ENCODE results near the gene GATAD2A.
"Not testable (repeated sequence)": the region's sequence is repeated elsewhere in the genome, so short reads cannot be mapped to it uniquely, and the experiment has no call there.

The GATAD2A gene

DNA sequence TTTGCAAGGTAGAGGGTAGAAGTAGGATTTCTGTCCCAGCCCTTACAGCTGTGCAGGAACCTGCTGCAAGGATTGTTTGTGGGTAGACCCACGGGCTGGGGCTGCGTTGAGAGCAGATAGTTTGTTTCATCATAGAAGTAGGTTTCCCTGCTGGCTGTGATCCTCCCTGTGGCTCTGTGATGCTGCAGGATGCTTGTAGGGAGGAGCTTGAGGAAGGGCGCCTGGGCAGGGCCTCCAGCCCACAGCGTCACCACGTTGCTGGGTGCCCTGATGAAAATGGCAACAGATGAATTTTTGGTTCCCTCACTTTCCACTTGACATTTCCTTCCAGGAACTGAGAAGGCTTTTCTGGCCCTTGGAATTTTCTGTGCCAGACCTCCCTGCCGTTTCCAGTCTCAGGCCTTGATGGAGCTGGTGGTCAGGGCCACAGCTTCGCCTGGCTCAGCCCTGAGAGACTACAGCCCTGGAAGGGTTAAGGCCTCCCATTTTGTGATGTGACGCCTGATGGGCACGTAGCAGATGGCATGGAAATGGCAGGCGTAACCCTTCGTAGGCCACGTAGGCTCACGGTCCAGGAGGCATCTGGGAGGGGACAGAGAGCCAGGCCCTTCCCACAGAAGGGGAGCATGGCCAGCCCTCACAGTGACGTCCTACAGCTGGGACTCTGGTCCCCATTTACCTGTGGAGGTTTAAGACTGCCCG lies 42.2 kb downstream of the GATAD2A start:
- no peak for DNase-seq

DNA sequence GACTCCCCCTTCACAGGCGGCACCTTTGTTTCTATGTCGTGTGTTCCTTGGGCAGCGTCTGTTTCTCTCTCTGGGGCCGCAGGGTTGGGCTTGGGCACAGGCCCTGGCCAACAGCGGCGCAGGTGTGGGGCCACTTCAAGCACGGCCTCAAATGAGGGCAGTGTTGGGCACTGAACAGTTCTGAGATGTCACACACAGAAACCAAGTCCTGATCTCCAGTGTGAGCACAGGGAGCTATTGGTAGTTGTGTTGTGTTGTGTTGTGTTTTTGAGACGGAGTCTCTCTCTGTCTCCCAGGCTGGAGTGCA lies 42.7 kb downstream of the GATAD2A start:
- DNase-seq, result no peak

DNA sequence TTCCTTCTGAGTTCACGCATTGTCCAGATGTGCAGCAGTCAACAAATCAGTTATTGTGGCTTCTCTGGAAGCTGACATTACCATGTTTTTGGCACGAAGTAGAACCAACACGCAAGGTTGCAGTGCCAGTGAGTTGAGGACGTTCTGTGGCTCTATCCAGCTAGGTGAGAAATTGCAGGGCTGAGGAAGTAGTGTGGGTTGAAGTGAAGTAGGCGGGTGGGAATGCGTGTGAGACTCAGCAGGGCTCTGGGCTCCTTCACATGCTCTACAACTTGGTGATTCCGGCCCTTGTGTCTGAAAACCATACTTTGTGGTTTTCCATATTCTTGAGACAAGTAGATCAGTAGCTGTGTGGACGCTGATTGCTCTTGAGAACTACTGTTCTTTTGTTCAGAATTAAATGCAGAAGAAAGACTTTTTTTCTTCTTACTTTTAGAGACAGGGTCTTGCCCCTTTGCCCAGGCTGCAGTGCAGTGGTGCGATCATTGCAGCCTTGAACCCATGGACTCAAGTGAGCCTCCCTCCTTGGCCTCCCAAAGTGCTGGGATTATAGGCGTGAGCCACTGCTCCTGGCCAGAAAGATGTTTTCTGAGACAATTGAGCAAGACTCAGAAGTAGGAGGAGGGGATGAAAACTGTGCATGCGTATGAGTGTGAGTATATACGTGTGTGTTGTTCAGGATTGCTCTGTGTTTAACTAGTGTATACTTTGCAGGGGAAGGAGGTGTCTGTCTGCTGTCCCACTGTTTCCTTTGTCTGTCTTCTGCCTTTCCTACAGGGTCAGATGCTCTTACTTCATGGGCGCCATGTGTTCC lies 46.2 kb downstream of the GATAD2A start:
- no peak for DNase-seq

DNA sequence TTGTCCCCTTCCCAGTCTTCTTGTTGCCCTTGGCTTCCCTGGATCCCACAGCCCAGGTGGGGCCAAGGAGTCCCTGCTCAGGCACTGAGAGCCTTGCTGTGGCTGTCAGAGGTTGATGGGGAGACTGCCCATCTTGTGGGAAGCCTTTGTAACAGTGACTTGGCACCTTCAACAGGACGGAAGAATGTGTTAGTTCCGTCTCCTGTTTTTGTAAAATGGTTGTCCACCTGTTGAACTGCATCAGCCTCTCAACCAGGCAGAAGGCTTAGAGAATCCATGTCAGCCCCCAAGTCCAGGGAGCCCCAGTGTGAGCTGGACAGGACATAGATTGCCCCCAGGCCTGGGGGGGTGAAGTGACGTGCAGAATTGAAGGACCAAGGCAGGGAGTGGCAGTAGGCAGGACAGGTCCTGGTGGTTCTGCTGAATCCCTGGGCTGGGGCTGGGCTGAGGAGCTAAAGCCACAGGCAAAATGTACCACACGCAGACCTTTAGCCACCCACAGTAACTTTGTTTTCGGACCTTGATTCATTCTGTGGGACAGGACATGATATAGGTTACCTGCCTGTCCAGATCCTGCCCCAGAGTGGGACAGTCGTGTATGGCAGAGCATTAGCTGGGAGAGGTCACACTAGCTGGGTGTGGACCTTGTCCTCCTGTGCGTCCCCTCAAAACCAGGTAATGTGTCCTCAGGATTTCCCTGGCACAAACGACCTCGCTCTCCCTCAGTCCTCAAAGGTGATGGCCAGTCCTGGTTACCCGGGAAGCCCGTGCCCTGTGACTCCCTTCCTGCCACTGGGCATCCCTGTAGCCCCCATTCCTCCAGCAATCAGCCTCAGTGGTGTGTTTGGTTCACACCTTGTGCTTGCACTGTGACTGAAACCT lies 47.0 kb downstream of the GATAD2A start:
- no peak for DNase-seq

DNA sequence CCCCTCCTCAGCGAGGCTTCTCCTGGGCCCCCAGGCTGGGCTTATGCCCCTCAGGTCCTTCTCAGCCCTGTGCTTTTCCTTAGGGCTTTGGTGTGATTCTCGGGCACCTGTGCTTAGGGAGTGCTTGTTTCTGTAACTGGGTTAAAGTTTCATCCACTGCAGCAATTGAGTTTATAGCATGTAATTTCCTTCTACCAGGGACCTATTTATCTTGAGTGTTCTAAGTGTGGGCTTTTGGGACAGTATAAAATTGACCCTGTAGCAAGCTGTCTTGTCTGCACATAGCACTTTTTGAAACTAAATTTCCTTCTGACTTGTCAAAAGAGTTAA lies 47.6 kb downstream of the GATAD2A start:
- no peak for DNase-seq

DNA sequence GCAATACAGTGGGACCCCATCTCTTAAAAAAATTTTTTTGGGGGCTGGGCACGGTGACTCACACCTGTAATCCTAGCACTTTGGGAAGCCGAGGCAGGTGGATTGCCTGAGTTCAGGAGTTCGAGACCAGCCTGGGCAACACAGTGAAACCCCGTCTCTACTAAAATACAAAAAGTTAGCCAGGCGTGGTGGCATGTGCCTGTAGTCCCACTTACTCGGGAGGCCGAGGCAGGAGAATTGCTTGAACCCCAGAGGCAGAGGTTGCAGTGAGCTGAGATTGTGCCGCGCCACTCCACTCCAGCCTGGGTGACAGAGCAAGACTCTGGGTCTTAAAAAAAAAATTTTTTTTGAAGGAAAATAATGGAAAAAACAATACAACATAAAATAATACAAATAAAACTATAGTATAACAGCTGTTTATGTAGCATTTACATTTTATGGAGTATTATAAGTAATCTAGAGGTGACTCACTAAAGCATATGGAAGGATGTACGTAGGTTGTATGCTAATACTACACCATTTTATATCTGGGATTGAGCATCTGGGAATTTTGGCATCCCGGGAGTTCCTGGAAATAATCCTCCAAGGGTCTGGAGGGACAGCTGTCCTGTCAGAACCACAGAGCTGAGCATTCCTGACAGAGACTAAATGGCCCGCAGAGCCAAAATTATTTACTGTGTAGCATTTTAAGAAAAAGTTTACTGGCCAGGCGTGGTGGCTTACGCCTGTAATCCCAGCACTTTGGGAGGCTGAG lies 49.9 kb downstream of the GATAD2A start:
- not testable (repeated sequence) for DNase-seq

DNA sequence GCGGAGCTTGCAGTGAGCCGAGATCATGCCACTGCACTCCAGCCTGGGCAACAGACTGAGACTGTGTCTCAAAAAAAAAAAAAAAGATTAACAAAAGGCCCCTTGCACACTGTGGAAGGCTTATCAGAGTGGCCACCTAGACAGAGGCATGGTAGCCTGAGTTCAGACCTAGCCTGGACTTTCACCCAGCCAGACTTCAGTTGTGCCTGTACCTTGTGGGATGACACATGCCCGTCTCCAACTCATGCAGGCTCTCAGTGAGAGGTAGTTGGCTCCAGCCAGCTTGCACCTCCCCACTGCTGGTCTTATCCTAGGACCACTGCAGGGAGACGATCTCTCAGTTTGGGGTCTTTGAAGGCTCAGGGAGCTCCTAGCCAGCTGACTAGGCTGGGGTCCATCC lies 52.2 kb downstream of the GATAD2A start:
- no peak for DNase-seq

DNA sequence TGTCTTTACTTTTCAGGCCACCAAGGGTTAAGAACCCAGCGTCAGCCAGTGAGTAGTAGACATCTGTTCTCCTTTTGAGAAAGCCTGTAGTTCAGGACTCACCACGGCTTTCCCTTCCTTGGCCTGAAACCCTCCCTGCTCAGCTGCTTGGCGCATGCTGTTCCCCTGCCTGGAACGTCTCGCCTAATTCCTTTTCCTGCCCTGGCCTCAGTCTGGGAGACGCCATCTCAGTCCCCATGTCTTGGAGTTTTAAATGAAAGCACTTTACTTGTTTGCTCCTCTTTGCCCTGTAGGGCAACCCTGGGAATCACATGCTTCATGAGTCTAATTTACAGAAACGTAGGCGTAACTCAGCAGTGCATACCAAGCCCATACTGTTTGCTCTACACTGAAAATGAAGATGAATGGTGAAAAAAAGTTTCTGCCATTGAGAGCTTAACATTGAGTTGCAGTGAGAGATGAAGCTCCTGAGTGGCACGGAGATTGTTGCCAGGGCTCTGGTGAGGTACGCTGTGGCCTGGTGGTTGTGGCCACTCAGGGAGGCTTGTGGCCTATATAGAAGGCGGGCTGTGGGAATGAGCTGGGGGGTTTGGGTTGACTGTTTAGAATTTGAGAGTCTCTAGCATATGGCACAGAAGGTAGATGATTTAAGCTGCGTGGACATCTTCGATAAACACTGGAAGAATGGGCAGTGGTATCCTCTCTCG lies 52.8 kb downstream of the GATAD2A start:
- peak; percentile 46 for DNase-seq

DNA sequence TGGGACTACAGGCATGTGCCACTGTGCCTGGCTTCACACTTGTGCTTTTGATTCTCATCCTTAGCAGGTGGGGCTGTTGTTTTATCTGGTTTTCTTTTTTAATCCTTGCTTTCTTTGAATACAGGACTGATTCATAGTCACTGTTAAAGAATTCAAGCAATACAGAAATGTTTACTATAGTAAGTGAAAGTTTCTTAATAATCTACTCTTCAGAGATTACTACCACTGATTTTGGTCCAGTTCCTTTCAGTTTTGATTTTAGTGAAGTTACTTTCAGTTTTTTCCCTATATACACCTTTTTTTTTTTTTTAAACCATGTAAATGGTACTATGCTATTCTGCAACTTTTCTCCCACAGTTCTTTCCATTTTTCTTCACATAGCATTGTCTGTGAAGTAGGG lies 53.6 kb downstream of the GATAD2A start:
- DNase-seq, result peak; percentile 73

DNA sequence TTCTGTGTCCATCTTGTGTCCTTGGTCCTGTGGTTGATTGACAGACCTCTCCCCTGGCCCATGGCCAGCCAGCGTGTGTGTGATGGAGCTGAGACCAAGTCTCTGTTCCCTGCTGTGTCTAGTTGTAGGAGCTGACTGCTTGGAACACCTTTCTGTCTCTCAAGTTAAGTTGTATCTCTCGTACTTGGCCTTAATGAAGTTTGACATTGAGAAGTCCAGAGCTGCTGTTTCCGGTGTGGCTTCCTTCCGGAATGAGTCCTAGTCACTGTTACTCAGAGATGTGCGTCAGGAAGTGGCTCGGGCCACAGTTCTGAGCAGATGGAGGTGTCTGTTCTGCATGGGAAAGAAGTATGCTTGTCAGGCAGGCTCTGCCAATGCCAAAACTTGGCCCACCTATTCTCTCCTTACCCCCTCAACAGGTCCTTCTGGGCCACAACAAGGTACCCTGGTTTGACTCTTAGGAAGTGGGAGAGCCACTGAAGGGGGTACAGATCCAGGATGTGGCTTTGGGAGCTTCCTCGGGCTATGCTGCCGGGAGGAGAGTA lies 54.3 kb downstream of the GATAD2A start:
- peak; percentile 78 for DNase-seq

DNA sequence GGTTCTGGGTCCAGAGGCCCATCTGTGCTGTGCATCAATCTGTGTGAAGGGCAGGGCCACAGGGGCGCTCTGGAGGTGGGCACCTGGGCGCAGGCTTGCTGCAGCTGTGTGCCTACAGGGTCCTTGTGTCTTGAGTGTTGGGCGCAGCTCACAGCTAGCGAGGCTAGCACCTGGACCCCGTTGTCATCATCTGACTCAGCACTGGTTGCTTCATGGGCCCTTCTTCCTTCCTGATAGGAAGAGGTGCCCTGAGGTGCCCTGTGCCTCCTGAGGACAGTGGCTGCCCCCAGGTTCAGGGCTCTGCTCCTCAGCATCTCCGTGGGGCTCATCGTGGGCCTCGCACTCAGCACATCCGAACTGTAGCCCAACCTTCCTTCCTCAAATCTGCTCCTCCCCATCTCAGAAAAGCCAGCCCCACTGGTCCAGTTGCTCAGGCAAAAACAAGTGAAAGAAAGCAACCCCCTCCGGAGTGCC lies 54.8 kb downstream of the GATAD2A start:
- no peak for DNase-seq

DNA sequence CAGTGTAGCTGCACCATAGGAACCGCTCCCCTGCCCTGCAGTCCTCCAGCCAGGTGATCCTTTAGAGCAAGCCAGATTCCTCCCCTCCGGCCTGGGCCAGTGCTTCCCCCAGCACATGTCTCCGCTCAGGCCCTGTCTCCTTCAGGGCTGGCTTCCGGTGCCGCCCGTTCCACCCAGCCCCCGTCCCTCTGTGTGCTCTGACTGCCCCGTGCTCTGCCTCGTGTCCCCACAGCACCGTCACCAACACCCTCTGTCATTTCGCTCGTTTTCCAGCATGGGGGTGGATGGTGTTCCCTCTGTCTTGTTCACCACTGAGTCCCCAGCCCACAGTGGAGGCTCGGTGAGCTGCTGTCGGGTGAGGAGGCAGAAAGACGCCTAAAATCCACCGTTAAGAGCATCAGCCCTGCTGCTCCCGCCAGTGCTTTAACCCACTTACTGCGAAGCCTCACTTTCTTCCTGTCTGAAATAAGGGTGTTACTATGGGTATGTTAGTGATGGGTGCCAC lies 55.3 kb downstream of the GATAD2A start:
- peak; percentile 75 for DNase-seq

DNA sequence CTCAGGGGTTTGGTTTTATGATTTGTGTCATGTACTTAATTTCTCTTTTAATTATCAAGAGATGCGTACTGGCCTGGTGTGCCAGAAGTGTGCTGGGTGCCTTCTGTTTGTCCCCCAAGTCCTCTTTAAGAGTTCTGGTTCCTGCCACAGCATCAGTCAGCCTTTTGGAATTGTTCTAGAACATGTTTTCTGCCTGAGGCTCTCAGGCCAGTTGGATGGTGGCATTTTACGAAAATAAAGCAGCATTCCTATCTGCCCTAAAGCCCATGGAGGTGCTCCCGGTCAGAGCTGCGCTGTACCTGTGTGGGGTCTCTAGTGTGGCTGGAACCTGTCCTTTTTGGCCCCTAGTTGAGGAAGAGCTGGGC lies 55.8 kb downstream of the GATAD2A start:
- DNase-seq, result no peak

DNA sequence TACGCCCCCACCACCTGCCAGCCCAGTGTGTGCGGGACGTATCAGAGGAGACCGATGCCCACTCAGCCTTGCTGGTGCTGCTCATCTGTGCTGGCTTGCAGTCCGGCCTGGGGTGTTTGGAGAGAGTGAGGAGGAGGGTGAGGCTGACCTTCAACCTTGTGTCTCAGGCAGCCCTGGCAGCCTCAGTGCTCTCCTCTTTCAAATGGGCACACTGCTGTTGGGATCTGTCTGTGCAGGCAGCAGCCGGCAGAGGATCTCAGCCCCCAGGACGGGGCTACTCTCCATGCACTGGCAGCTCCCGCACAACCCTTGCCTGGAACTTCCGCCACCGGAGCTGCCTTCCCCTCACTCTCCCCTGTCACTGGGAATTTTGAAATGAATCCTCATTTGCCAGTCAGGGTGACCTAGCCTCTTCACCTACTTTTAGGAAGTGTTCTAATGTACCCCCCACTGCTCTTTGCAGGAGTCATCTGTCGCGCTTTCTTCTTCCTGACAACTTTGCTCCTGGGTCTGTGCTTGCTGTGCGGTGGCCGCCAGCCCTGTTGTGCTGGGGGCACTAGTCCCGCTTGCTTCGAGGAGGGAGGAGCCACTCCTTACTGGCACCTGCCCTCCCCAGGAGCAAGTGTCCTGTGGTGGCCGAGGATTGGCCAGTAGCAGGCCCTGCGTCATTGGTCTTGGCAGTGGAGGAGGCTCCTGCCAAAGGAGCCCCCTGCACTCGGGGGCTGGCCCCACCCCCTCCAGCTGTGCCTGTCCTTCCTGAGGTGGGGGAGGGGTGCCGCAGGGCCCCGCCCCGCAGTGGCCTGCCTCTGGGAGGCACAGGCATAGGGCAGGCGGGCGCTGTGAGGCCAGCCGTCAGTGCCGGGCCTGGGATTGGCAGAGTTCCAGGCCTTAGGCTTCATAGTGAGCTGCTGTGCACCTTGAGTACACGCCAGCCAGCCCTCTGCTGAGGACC lies 56.5 kb downstream of the GATAD2A start:
- DNase-seq, result peak; percentile 32

DNA sequence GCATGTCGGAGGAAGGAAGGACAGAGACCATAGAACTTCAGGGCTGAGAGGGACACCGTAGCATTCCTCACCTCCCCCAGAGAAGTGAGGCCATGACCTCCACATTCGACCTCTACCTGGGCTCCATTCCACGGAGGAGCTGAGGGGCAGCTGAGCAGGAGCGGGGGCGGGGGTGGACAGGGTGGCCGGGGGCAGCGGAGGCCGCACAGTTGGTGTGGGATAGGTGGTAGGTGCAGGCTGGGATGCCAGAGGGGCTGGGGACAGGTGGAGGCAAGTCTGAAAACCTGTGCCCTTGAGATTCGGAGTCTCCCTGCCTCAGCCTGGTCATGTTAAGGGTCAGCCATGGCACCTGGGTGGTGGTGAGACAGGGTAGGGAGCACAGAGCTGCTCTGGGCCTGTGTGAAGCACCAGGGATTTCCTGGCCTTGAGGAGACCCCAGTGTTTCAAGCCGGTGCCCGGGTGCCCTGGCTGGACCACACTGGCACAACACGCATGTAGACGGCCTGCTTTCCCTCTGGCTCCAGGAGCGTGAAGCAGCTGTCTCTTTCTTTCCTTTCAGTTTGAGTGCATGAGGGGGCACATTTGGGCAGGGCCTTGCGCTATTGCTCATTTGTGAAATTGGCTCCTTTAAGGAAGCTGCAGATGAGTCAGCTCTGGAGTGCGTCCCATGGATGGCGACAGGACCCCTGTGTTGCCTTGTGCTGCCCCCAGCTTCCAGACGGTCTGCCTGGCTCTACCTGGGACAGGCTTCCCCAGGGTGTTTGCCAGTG lies 58.1 kb downstream of the GATAD2A start:
- peak; percentile 65 for DNase-seq

DNA sequence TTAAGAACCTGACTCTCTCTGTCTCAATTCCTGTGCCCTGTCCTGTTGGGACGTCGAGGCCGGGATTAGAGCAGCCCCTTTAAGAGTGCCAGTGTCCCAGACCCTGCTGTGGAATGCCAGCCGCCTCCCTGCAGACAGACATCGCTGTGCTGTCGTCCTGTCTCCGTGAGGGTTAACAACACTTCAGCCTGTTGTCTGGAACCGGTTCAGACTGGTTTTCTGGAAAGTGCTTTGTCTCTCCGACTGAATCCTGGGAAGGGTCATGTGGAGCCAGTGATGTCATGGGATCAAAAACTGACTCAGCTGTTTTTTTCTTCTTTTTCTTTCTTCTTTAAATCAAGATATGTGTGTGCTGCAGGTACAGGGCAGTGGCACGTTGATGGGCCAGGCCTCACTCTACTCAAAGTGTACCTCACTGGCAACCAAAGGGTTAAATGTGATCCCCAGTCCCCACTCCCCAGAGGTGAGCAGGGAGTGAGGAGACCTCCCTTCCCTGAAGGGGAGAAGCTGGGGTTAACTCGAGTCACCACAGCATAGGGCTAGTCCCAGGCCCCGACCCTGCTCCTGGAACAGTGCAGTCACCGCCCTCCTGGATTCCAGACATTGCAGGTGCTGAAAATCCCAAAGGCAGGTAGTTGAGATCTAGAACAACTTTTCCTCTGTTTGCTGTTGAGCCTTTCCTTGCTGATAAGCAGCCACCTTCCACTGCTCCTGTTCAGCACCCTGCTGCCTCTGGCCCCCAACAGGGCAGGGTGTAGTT lies 59.0 kb downstream of the GATAD2A start:
- no peak for DNase-seq

DNA sequence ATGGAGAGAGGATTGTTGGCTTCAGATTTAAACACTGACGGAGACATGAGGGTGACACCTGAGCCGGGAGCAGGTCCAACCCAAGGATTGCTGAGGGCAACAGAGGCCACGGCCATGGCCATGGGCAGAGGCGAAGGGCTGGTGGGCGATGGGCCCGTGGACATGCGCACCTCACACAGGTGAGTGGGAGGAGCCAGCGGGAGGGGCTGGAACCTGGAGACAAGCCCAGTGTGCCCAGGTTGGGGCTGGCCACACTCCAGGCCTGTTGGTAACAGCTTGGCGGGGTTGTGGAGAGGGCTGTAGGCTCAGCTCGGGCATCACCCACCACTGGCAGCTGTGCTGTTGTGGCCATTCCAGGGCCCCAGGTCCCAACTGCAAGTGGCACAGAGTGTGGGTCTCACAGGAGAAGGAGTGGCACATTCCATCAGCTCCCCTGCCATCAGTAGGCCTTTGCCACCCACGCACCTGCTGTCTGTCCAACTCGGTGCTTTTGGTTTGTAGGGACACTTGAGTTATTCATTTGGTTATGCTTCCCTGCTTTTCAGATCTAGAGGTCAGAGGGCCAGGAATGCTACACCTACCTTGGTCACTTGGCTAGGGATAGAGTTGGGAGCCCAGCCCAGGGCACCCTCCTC lies 60.1 kb downstream of the GATAD2A start:
- no peak for DNase-seq

DNA sequence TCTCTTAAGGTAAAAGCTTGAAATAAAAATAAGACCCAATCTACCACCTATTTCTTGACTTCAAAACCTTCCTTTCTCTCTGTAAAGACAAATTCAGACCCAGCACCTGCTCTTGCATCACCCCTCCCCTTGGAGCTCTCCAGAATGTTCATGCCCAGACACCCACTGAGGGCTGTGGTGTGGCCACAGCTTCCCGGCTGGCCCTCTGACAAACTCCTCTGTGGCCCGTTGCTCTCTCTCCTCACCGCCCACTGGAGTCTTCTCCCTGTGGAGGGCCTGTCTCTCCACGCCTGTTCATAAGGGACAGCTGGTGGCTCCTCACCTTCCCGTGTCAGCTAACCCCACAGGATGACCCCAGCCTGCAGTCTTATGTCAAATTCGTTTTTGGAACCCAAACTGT lies 60.7 kb downstream of the GATAD2A start:
- DNase-seq, result no peak

All from suppressor macrophage treated with lipopolysaccharide for 4 hours (primary cell).